ENCODE measurements around the gene ARFRP1. TPM values are rescaled to one million over a fixed set of nuclear protein-coding genes. Genes with fewer than 3 reads are reported as not detected.
"Not testable (repeated sequence)": the region's sequence is repeated elsewhere in the genome, so short reads cannot be mapped to it uniquely, and the experiment has no call there.

Gene ARFRP1
- total RNA-seq, 1 experiment from 2014 or later = 30.2 TPM

GRCh38 chr20:63672666-63673065 is 35.1 kb downstream of the ARFRP1 start (continued):
- TF ChIP-seq HMGA2 (CRISPR knock-in tag; IDR thresholded peaks at IDR 0.05) = no peak

DNA sequence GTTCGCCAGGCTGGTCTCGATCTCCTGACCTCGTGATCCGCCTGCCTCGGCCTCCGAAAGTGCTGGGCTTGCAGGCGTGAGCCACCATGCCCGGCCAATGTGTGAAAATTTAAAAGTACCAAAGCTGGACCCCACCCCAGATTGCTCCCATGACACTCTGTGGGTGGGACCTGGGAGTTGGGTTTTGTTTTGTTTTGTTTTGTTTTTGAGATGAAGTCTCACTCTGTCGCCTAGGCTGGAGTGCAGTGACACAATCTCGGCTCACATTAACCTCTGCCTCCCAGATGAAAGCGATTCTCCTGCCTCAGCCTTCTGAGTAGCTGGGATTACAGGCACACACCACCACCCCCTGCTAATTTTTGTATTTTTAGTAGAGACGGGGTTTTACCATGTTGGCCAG is 36.1 kb downstream of the ARFRP1 start:
- H3K27me3 Mint-ChIP-seq (ENCODE audit: low read depth); H3K4me1 Mint-ChIP-seq; H3K27ac Mint-ChIP-seq; ATAC-seq; POLR2A ChIA-PET; H3K4me3 Mint-ChIP-seq; H3K9me3 Mint-ChIP-seq; DNase-seq (ENCODE audit: low spot score): not testable (repeated sequence)
- peaks cover 26% of the 10 kb centered on the region for H3K36me3 Mint-ChIP-seq
- CTCF ChIA-PET = interaction anchor here (1.4 kb wide), 1 partner anchor 67 kb away, joined by 3 read pairs; no protein-coding TSS in a partner anchor

- ChIA-PET CTCF (no interaction called here), POLR2A (no interaction called here)
- no peak overlapping the region for H3K4me3 Mint-ChIP-seq
- no peak overlapping the region for H3K27ac Mint-ChIP-seq
- H3K27me3 Mint-ChIP-seq (ENCODE audit: low read depth) = no peaks in the 10 kb centered on the region
- H3K9me3 Mint-ChIP-seq = no peaks in the 10 kb centered on the region
- H3K36me3 Mint-ChIP-seq = peaks cover 24% of the 10 kb centered on the region
- ATAC-seq (no peak), DNase-seq (ENCODE audit: low spot score) (no peak)
- TF ChIP-seq TEAD1 (CRISPR knock-in tag; IDR thresholded peaks at IDR 0.05) (no peak), ZNF425 (CRISPR knock-in tag; conservative IDR thresholded peaks at IDR 0.05) (no peak), SP1 (CRISPR knock-in tag; conservative IDR thresholded peaks at IDR 0.05) (no peak), CREB1 (CRISPR knock-in tag; IDR thresholded peaks at IDR 0.05) (no peak), HMGXB4 (CRISPR knock-in tag; IDR thresholded peaks at IDR 0.05) (no peak), ZNF396 (CRISPR knock-in tag; IDR thresholded peaks at IDR 0.05; ENCODE audit: borderline replicate concordance) (no peak), JAZF1 (CRISPR knock-in tag; IDR thresholded peaks at IDR 0.05) (no peak), JUN (CRISPR knock-in tag; IDR thresholded peaks at IDR 0.05) (no peak), ZNF671 (CRISPR knock-in tag; IDR thresholded peaks at IDR 0.05) (no peak), OVOL2 (CRISPR knock-in tag; IDR thresholded peaks at IDR 0.05; ENCODE audit: borderline replicate concordance) (no peak), FOXK1 (CRISPR knock-in tag; IDR thresholded peaks at IDR 0.05) (no peak)
- TF ChIP-seq, protein P1, sequence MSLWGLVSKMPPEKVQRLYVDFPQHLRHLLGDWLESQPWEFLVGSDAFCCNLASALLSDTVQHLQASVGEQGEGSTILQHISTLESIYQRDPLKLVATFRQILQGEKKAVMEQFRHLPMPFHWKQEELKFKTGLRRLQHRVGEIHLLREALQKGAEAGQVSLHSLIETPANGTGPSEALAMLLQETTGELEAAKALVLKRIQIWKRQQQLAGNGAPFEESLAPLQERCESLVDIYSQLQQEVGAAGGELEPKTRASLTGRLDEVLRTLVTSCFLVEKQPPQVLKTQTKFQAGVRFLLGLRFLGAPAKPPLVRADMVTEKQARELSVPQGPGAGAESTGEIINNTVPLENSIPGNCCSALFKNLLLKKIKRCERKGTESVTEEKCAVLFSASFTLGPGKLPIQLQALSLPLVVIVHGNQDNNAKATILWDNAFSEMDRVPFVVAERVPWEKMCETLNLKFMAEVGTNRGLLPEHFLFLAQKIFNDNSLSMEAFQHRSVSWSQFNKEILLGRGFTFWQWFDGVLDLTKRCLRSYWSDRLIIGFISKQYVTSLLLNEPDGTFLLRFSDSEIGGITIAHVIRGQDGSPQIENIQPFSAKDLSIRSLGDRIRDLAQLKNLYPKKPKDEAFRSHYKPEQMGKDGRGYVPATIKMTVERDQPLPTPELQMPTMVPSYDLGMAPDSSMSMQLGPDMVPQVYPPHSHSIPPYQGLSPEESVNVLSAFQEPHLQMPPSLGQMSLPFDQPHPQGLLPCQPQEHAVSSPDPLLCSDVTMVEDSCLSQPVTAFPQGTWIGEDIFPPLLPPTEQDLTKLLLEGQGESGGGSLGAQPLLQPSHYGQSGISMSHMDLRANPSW (CRISPR knock-in tag; conservative IDR thresholded peaks at IDR 0.05; ENCODE audit: low read depth) = no peak
- TF ChIP-seq, protein P2, sequence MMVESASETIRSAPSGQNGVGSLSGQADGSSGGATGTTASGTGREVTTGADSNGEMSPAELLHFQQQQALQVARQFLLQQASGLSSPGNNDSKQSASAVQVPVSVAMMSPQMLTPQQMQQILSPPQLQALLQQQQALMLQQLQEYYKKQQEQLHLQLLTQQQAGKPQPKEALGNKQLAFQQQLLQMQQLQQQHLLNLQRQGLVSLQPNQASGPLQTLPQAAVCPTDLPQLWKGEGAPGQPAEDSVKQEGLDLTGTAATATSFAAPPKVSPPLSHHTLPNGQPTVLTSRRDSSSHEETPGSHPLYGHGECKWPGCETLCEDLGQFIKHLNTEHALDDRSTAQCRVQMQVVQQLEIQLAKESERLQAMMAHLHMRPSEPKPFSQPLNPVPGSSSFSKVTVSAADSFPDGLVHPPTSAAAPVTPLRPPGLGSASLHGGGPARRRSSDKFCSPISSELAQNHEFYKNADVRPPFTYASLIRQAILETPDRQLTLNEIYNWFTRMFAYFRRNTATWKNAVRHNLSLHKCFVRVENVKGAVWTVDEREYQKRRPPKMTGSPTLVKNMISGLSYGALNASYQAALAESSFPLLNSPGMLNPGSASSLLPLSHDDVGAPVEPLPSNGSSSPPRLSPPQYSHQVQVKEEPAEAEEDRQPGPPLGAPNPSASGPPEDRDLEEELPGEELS (CRISPR knock-in tag; IDR thresholded peaks at IDR 0.05) = no peak
- TF ChIP-seq, protein P3, sequence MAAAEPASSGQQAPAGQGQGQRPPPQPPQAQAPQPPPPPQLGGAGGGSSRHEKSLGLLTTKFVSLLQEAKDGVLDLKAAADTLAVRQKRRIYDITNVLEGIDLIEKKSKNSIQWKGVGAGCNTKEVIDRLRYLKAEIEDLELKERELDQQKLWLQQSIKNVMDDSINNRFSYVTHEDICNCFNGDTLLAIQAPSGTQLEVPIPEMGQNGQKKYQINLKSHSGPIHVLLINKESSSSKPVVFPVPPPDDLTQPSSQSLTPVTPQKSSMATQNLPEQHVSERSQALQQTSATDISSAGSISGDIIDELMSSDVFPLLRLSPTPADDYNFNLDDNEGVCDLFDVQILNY (CRISPR knock-in tag; IDR thresholded peaks at IDR 0.05) = no peak
- H3K4me1 Mint-ChIP-seq = no peaks in the 10 kb centered on the region
These were observed 39.4 kb downstream of the ARFRP1 start for GRCh38 chr20:63668351-63668750.
